Endothelial cell of umbilical vein (primary cell): ENCODE data around the gene GPHA2.

Source experiments
- CTCF ChIP-seq, 2 donors: IDR thresholded peaks; 1 replicate in 1 of 2; 2 replicates in 1 of 2; pipeline ENCODE4 v1.5.1; 2011; ENCODE audit warnings: low read length in 2 of 2, mild to moderate bottlenecking in 2 of 2, moderate library complexity in 2 of 2, control low read depth in 1 of 2, inconsistent platforms in 1 of 2, low read depth in 1 of 2; ENCODE audit not compliant: insufficient read depth in 1 of 2; ENCODE audit errors: extremely low read depth in 1 of 2
- JUN ChIP-seq: IDR thresholded peaks from 2 replicates; pipeline ENCODE4 v1.6.1; 2011; ENCODE audit warnings: borderline replicate concordance, low read depth; ENCODE audit not compliant: insufficient read length, insufficient read depth
- MAX ChIP-seq: IDR thresholded peaks from 2 replicates; pipeline ENCODE4 v1.6.1; 2011; ENCODE audit not compliant: insufficient read depth, insufficient read length
- POLR2A ChIP-seq: IDR thresholded peaks from 2 replicates; pipeline ENCODE4 v1.6.1; 2012; ENCODE audit warnings: low read depth, mild to moderate bottlenecking, control low read depth, low read length

- TF ChIP-seq JUN (no peak), POLR2A (no peak), CTCF (IDR thresholded peaks at IDR 0.05; ENCODE audit: extremely low read depth in 1 of 2, insufficient read depth in 1 of 2, low read depth in 1 of 2, low read length in 2 of 2) (no peak), MAX (no peak)
Observed at GRCh38 chr11:64909653-64910343, 25.9 kb downstream of the GPHA2 start.
